Stomach (tissue), 9 donors: Measurements from ENCODE around the gene AGAP3. TPM values are rescaled to one million over a fixed set of nuclear protein-coding genes. Genes with fewer than 3 reads are reported as not detected.

Experiments used
- DNase-seq, 2 donors: peaks; one replicate each; pipeline versions ENCODE4 v3.0.0 to v3.0.0-alpha.2; 2013 to 2019
- H3K27ac ChIP-seq, 5 donors: fragments of 200-600 bp in 4 of 5; sonication (generic) in 4 of 5; one replicate each; pipeline ENCODE4 v1.5.1; 2013 to 2019; ENCODE audit warnings: mild to moderate bottlenecking in 1 of 5, moderate library complexity in 1 of 5
- H3K27me3 ChIP-seq, 3 donors: fragments of 200-600 bp; sonication (generic); one replicate each; pipeline ENCODE4 v1.5.1; 2017 to 2019; ENCODE audit warnings: mixed run types in 1 of 3
- H3K36me3 ChIP-seq, 4 donors: fragments of 200-600 bp; sonication (generic); 1 replicate in 3 of 4; 2 replicates in 1 of 4; pipeline ENCODE4 v1.5.1; 2016 to 2019
- H3K4me1 ChIP-seq, 4 donors: fragments of 200-600 bp; sonication (generic); one replicate each; pipeline ENCODE4 v1.5.1; 2016 to 2019
- H3K4me3 ChIP-seq, 4 donors: fragments of 200-600 bp; sonication (generic) in 3 of 4; one replicate each; pipeline ENCODE4 v1.5.1; 2016 to 2019; ENCODE audit warnings: mild to moderate bottlenecking in 1 of 4
- H3K9me3 ChIP-seq, 4 donors: fragments of 200-600 bp; sonication (generic); one replicate each; pipeline ENCODE4 v1.5.1; 2016 to 2019
- CTCF ChIP-seq, 7 experiments: fragments of 450-650 bp in 4 of 7; fragments of 200-600 bp in 3 of 7; sonication (generic) in 3 of 7; IDR thresholded peaks; one replicate each; pipeline ENCODE4 v1.5.1; 2016 to 2019; ENCODE audit warnings: antibody characterized with exemption in 7 of 7, control low read depth in 2 of 7, mild to moderate bottlenecking in 1 of 7
- EP300 ChIP-seq: sonication (generic); formaldehyde crosslinking; IDR thresholded peaks from one replicate; pipeline ENCODE4 v1.6.1; 2017; ENCODE audit warnings: antibody characterized with exemption
- POLR2A ChIP-seq, 4 donors: fragments of 450-650 bp; IDR thresholded peaks; one replicate each; pipeline ENCODE4 v1.6.1; 2016; ENCODE audit warnings: antibody characterized with exemption in 4 of 4, control low read depth in 2 of 4, mild to moderate bottlenecking in 1 of 4, moderate library complexity in 1 of 4
- POLR2AphosphoS5 ChIP-seq, 3 donors: sonication (generic); formaldehyde crosslinking; IDR thresholded peaks; one replicate each; pipeline ENCODE4 v1.6.1; 2016; ENCODE audit warnings: antibody characterized with exemption in 3 of 3
- WGBS, 5 donors: extraction: QIAGEN DNeasy Blood & Tissue Kit in 3 of 5; methylation state at CpG; one replicate each; pipeline versions ENCODE4 v1.1.5 to v1.1.7; 2013 to 2018; 5-methylcytosine and 5-hydroxymethylcytosine counted together
- intact Hi-C: fragments of 100-400 bp; cut with DNase I; formaldehyde crosslinking; loops from one replicate; pipeline ENCODE4 v1.15.1; 2023; ENCODE audit warnings: low total_unique reads
- polyA plus RNA-seq, 3 donors: library from polyadenylated mRNA; stranded (reverse); fragments of 200-250 nt; gene quantifications; one replicate each; pipeline ENCODE4 v1.2.3, GENCODE V29; 2013
- total RNA-seq, 5 donors: library from RNA; depleted of rRNA; stranded (reverse); fragments of >200 nt; gene quantifications; one replicate each; pipeline versions ENCODE4 v1.1.0 to v1.2.3, GENCODE V29; 2014 to 2016
- donor health status: healthy with polysubstance abuse.
- donor health status: Bipolar disorder and iron deficiency.
- donor health status: healthy.

AGAP3 gene
- total and polyA plus RNA-seq, 8 donors = 32.5 to 342 (median 53.3) TPM

- H3K36me3 ChIP-seq = no peaks in the 10 kb centered on the region
- intact Hi-C loops = no loop called here
- TF ChIP-seq POLR2AphosphoS5 (IDR thresholded peaks at IDR 0.05) (no peak), EP300 (no peak), POLR2A (IDR thresholded peaks at IDR 0.05) (no peak), CTCF (IDR thresholded peaks at IDR 0.05) (no peak)
- H3K4me1 ChIP-seq = peaks cover 61 to 78% (median 76%) of the 10 kb centered on the region in 4 donors
- H3K27me3 ChIP-seq = no peaks in the 10 kb centered on the region
- no peaks in the 10 kb centered on the region for H3K9me3 ChIP-seq
- peak overlapping the region in 1 of 4 donors; percentile 52 for H3K4me3 ChIP-seq
- DNase-seq = no peak
- H3K27ac ChIP-seq = peak overlapping the region; percentile 86 to 97 (median 94)
- WGBS, 5 donors = 22 to 32% (median 31%) methylated on average over 5 of the region's 5 CpGs
Measured at GRCh38 chr7:151085329-151085690, 965 bp upstream of the AGAP3 start.

- H3K4me1 ChIP-seq = peaks cover 51 to 81% (median 79%) of the 10 kb centered on the region in 4 donors
- intact Hi-C loops = no loop called here
- H3K36me3 ChIP-seq = peaks cover 0 to 1% (median under 1%) of the 10 kb centered on the region in 4 donors
- H3K27me3 ChIP-seq = no peaks in the 10 kb centered on the region
- peak overlapping the region; percentile 74 to 93 (median 86) for H3K4me3 ChIP-seq
- 0 to 2% (median 0%) methylated on average over 11 to 48 of the region's 56 CpGs for WGBS, 5 donors
- TF ChIP-seq EP300 (no peak), POLR2A (IDR thresholded peaks at IDR 0.05) (no peak), CTCF (IDR thresholded peaks at IDR 0.05) (no peak), POLR2AphosphoS5 (IDR thresholded peaks at IDR 0.05) (no peak)
- peak overlapping the region; percentile 84 to 97 (median 90) for H3K27ac ChIP-seq
- peak in 1 of 2 donors; percentile 72 for DNase-seq
- H3K9me3 ChIP-seq = no peaks in the 10 kb centered on the region
Measured at GRCh38 chr7:151086802-151087244, 548 bp downstream of the AGAP3 start.

- Histone ChIP-seq H3K4me1 (peaks cover 45 to 80% (median 77%) of the 10 kb centered on the region in 4 donors), H3K4me3 (peak overlapping the region; percentile 74 to 93 (median 86)), H3K36me3 (peaks cover 0 to 7% (median 6%) of the 10 kb centered on the region in 4 donors), H3K27ac (peak overlapping the region; percentile 84 to 97 (median 90)), H3K9me3 (no peaks in the 10 kb centered on the region), H3K27me3 (no peaks in the 10 kb centered on the region)
- intact Hi-C loops = no loop called here
- WGBS, 5 donors = 1 to 5% (median 2%) methylated on average over 5 to 70 of the region's 70 CpGs
- peak in 3 of 7 experiments; percentile 14 to 42 (median 17) for TF ChIP-seq CTCF (IDR thresholded peaks at IDR 0.05)
- no peak for TF ChIP-seq EP300
- peak in 1 of 3 donors; percentile 5 for TF ChIP-seq POLR2AphosphoS5 (IDR thresholded peaks at IDR 0.05)
- no peak for TF ChIP-seq POLR2A (IDR thresholded peaks at IDR 0.05)
- DNase-seq = peak; percentile 64 to 86
Measured at GRCh38 chr7:151087245-151088018, 1.2 kb downstream of the AGAP3 start.

- peaks cover 41 to 82% (median 74%) of the 10 kb centered on the region in 4 donors for H3K4me1 ChIP-seq
Measured at GRCh38 chr7:151088019-151088855, 2.0 kb downstream of the AGAP3 start.

More at GRCh38 chr7:151088019-151088855, 2.0 kb downstream of the AGAP3 start:
- Histone ChIP-seq H3K4me3 (peak overlapping the region; percentile 74 to 93 (median 86)), H3K27me3 (no peaks in the 10 kb centered on the region), H3K9me3 (no peaks in the 10 kb centered on the region), H3K27ac (peak overlapping the region; percentile 84 to 97 (median 90)), H3K36me3 (peaks cover 0 to 9% (median 7%) of the 10 kb centered on the region in 4 donors)
- TF ChIP-seq POLR2A (IDR thresholded peaks at IDR 0.05) (no peak), EP300 (no peak), POLR2AphosphoS5 (IDR thresholded peaks at IDR 0.05) (no peak), CTCF (IDR thresholded peaks at IDR 0.05) (no peak)
- WGBS, 5 donors = 35 to 50% (median 49%) methylated on average over 15 to 16 of the region's 16 CpGs
- intact Hi-C loops = no loop called here
- DNase-seq = no peak
